ENCODE results near the gene TCF7L2. TPM values are rescaled to one million over a fixed set of nuclear protein-coding genes. Genes with fewer than 3 reads are reported as not detected.

Gene TCF7L2
- total and polyA plus RNA-seq, 9 of the 15 experiments (the other 6 are each of a cell fraction or from before 2014, with no cell fraction given), result 0.32 to 2.8 (median 0.92) TPM

GRCh38 chr10:113006656-113007342 lies 56.8 kb downstream of the TCF7L2 start:
- WGBS (ENCODE audit: insufficient coverage, low coverage, missing lambda C conversion rate), result 16% methylated on average over 8 of the region's 9 CpGs
- no peak overlapping the region for H3K4me3 ChIP-seq
- H2AFZ ChIP-seq (ENCODE audit: low read depth, low read length), result no peak overlapping the region
- intact Hi-C loops (cut with micrococcal nuclease) (no loop called here), in situ Hi-C loops (cut with MboI) (no loop called here)
- no peaks in the 10 kb centered on the region for H3K9me3 ChIP-seq (replicated peaks; ENCODE audit: control insufficient read depth, insufficient read depth, low read depth, low read length)
- peaks cover 2 to 20% of the 10 kb centered on the region in 2 experiments; a peak in 2 of 5 replicates for H3K27me3 ChIP-seq (ENCODE audit: control insufficient read depth in 2 of 2, insufficient read depth in 2 of 2, low read length in 2 of 2)
- H3K36me3 ChIP-seq (ENCODE audit: control insufficient read depth, insufficient read depth, low read length), result no peaks in the 10 kb centered on the region
- H3K9ac ChIP-seq (ENCODE audit: insufficient read depth in 1 of 2, low read depth in 2 of 2, low read length in 2 of 2), result no peak overlapping the region
- TF ChIP-seq ZNF24 (IDR thresholded peaks at IDR 0.05) (no peak), TEAD2 (tag; IDR thresholded peaks at IDR 0.05) (no peak), ATF6 (CRISPR knock-in tag; IDR thresholded peaks at IDR 0.05) (no peak), ARID2 (IDR thresholded peaks at IDR 0.05) (no peak), SMAD2 (IDR thresholded peaks at IDR 0.05; ENCODE audit: low read depth, low read length) (no peak), POLR3A (IDR thresholded peaks at IDR 0.05; ENCODE audit: borderline replicate concordance, extremely low read depth, insufficient read depth, insufficient read length) (no peak), CBX1 (IDR thresholded peaks at IDR 0.05; ENCODE audit: low read depth) (no peak), ZNF174 (CRISPR knock-in tag; IDR thresholded peaks at IDR 0.05) (no peak)
- peaks cover 0 to 13% of the 10 kb centered on the region in 2 experiments; a peak in 3 of 5 replicates for H3K4me1 ChIP-seq (replicated peaks in 1 of 2; ENCODE audit: control insufficient read depth in 2 of 2, insufficient read depth in 2 of 2, low read length in 2 of 2)
- no peak for ATAC-seq
- H3K4me2 ChIP-seq (ENCODE audit: insufficient read depth, low read length), result no peak overlapping the region
- H4K20me1 ChIP-seq (replicated peaks; ENCODE audit: control insufficient read depth, insufficient read depth, low read length), result peaks cover 3% of the 10 kb centered on the region; the same call in 1 of the 2 replicates
- ChIA-PET POLR2A (no interaction called here), CTCF (ENCODE audit: low intra/inter-chr PET ratio) (no interaction called here)
- H3K9me1 ChIP-seq (ENCODE audit: control insufficient read depth, insufficient read depth, low read length), result no peaks in the 10 kb centered on the region
- FAIRE-seq, result no peak
- DNase-seq (ENCODE audit: extremely low read depth in 1 of 4, low spot score in 3 of 4), result no peak
- BruUV-seq (replicated peaks), result no TSS peak
- no peaks in the 10 kb centered on the region for H3K79me2 ChIP-seq (ENCODE audit: control insufficient read depth, insufficient read depth, low read length)
- no peak overlapping the region for H3K27ac ChIP-seq (ENCODE audit: extremely low read depth, low read depth, low read length)
